A549 (cell line): Measurements from ENCODE around the gene KIF5A.
"Not testable (repeated sequence)": the region's sequence is repeated elsewhere in the genome, so short reads cannot be mapped to it uniquely, and the experiment has no call there.

Source experiments
- CEBPB ChIP-seq, 2 experiments: fragments of >200 bp in 1 of 2; sonication (Bioruptor Twin) in 1 of 2; formaldehyde crosslinking in 1 of 2; IDR thresholded peaks; 2 replicates each; pipeline ENCODE4 v1.6.1; 2012 to 2016
- CTCF ChIP-seq: fragments of >200 bp; sonication (Bioruptor Twin); formaldehyde crosslinking; IDR thresholded peaks from 3 replicates; pipeline ENCODE4 v1.5.1; 2016
- EP300 ChIP-seq, 2 experiments: fragments of >200 bp; sonication (Bioruptor Twin); formaldehyde crosslinking; IDR thresholded peaks; 2 replicates in 1 of 2; 3 replicates in 1 of 2; pipeline ENCODE4 v1.6.1; 2016 to 2017
- HDAC2 ChIP-seq: fragments of 200-600 bp; sonication (generic); IDR thresholded peaks from 2 replicates; pipeline ENCODE4 v1.6.1; 2016
- HMGXB4 ChIP-seq: fragments of 250-450 bp; sonication (Bioruptor Pico); IDR thresholded peaks from 2 replicates; pipeline ENCODE4 v1.5.0; 2021; ENCODE audit warnings: mild to moderate bottlenecking, moderate library complexity, borderline replicate concordance
- MAZ ChIP-seq: fragments of 150-350 bp; IDR thresholded peaks from 2 replicates; pipeline ENCODE4 v1.6.1; 2014; ENCODE audit warnings: antibody characterized with exemption, low read depth, low read length, borderline replicate concordance
- MYC ChIP-seq: IDR thresholded peaks from 2 replicates; pipeline ENCODE4 v1.6.1; 2012; ENCODE audit warnings: mild to moderate bottlenecking, inconsistent platforms, low read length, improper control_type of control experiment, borderline replicate concordance
- NR3C1 ChIP-seq: fragments of >200 bp; sonication (Bioruptor Twin); formaldehyde crosslinking; IDR thresholded peaks from 3 replicates; pipeline ENCODE4 v1.6.1; 2017
- POLR2A ChIP-seq: IDR thresholded peaks from 2 replicates; pipeline ENCODE4 v1.6.1; 2012; ENCODE audit warnings: mild to moderate bottlenecking, low read length
- RAD21 ChIP-seq, 2 experiments: fragments of >200 bp in 1 of 2; sonication (Bioruptor Twin) in 1 of 2; formaldehyde crosslinking in 1 of 2; IDR thresholded peaks in 1 of 2; conservative IDR thresholded peaks in 1 of 2; 2 replicates in 1 of 2; 3 replicates in 1 of 2; pipeline ENCODE4 v1.6.1; 2012 to 2018; ENCODE audit warnings: inconsistent platforms in 1 of 2
- RCOR1 ChIP-seq: fragments of 150-350 bp; IDR thresholded peaks from 2 replicates; pipeline ENCODE4 v1.6.1; 2014; ENCODE audit warnings: antibody characterized with exemption, low read length, low read depth
- TP53 ChIP-seq: fragments of 250-450 bp; sonication (Bioruptor Pico); IDR thresholded peaks from 2 replicates; pipeline ENCODE4 v1.5.0; 2021; ENCODE audit warnings: mild to moderate bottlenecking, moderate library complexity
- TF ChIP-seq, protein P1 (sequence below): IDR thresholded peaks from 2 replicates; pipeline ENCODE4 v1.6.1; 2012

DNA sequence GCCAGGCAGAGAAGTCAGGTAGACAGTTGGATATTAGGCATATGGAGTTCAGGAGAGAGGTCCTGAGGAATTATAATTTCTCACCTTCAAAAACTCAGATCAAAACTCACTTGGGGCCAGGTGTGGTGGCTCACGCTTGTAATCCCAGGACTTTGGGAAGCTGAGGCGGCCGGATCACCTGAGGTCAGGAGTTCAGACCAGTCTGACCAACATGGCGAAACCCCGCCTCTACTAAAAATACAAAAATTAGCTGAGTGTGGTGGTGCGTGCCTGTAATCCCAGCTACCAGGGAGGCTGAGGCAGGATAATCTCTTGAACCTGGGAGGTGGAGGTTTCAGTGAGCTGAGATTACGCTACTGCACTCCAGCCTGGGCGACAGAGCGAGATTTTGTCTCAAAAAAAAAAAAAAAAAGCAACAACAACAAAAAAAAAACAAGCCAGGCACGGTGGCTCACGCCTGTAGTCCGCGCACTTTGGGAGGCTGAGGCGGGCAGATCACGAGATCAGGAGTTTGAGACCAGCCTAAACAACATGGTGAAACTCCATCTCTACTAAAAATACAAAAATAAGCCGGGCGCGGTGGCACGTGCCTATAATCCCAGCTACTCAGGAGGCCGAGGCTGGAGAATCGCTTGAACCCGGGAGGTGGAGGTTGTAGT lies 47.4 kb upstream of the KIF5A start:
- TF ChIP-seq TP53 (CRISPR knock-in tag); CTCF; EP300 (IDR thresholded peaks at IDR 0.05); MAZ; MYC; HDAC2; POLR2A; RAD21 (conservative IDR thresholded peaks at IDR 0.05 in 1 of 2, IDR thresholded peaks at IDR 0.05 in 1 of 2); RCOR1; NR3C1; CEBPB (IDR thresholded peaks at IDR 0.05); HMGXB4 (CRISPR knock-in tag): not testable (repeated sequence)
- TF ChIP-seq, protein P1, sequence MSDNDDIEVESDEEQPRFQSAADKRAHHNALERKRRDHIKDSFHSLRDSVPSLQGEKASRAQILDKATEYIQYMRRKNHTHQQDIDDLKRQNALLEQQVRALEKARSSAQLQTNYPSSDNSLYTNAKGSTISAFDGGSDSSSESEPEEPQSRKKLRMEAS, result not testable (repeated sequence)
